GM21737 (cell line): Measurements from ENCODE around the gene ZNF816.
"Not testable (repeated sequence)": the region's sequence is repeated elsewhere in the genome, so short reads cannot be mapped to it uniquely, and the experiment has no call there.

Source experiments
- ATAC-seq: cut with Tn5 transposase; IDR thresholded peaks from one replicate; pipeline ENCODE4 v1.9.1; 2021; ENCODE audit warnings: mild to moderate bottlenecking, moderate library complexity; ENCODE audit not compliant: unreplicated experiment

ZNF816 gene

DNA sequence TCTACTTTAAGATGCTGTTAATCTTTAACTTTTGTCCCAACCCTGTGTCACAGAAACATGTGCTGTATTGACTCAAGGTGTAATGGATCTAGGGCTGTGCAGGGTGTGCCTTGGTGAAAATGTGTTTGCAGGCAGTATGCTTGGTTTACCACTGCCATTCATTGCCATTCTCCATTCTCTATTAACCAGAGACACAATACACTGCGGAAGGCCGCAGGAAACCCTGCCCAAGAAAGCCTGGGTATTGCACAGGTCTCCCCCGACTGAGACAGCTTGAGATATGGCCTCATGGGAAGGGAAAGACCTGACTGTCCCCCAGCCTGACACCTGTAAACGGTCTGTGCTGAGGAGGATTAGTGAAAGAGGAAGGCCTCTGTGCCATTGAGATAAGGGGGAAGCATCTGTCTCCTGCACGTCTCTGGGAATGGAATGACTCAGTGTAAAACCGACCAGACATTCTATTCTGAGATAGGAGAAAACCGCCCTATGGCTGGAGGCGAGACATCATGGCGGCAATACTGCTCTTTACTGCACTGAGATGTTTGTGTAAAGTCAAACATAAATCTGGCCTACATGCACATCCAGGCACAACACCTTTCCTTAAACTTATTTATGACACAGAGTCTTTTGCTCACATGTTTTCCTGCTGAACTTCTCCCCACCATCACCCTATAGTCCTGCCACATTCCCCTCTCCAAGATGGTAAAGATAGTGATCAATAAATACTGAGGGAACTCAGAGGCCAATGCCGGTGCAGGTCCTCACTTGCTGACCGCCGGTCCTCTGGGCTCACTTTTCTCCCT, 26.3 kb downstream of the ZNF816 start:
- ATAC-seq, result no peak

- no peak for ATAC-seq
Observed at GRCh38 chr19:52935434-52935833, 27.2 kb downstream of the ZNF816 start.

DNA sequence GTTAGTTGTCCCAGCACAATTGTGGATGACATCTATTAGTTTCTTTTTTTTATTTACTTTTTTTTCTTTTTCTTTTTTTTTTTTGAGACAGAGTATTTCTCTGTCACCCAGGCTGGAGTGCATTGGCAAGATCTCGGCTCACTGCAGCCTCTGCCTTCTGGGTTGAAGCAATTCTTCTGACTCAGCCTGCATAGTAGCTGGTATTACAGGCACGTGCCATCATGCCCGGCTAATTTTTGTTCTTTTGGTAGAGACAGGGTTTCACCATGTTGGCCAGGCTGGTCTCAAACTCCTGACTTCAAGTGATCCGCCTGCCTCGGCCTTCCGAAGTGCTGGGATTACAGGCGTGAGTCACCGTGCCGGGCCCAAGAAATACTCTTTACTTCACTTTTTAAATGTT, 38.0 kb downstream of the ZNF816 start:
- not testable (repeated sequence) for ATAC-seq

GRCh38 chr19:52923778-52924593, 38.7 kb downstream of the ZNF816 start:
- ATAC-seq, result no peak

GRCh38 chr19:52922841-52923777, 39.6 kb downstream of the ZNF816 start, which contains the start of gene ZNF888:
TSS of gene ZNF888 (minus strand) at chr19:52923428. CDS start at chr19:52917873, 5,555 bp downstream.
- ATAC-seq, result peak; percentile 96

DNA sequence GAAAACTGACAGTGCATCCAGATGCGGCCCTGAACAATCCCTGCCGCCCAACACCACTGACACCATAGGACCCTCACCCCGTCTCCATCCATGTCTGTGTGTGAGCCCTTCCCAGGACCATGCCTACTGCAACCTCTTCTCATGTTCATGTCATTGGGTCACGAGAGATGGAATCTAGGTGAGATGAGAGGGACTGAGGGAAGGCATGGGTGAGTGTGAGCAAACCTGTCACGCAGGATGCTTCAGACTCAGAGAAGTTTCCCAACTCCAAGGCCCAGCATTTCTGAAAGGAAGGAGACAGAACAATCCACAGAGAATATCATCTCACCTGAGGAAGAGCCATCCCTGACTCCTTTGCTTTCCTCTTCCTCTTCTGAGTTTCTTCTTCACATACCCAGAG, 45.1 kb downstream of the ZNF816 start:
- no peak for ATAC-seq

DNA sequence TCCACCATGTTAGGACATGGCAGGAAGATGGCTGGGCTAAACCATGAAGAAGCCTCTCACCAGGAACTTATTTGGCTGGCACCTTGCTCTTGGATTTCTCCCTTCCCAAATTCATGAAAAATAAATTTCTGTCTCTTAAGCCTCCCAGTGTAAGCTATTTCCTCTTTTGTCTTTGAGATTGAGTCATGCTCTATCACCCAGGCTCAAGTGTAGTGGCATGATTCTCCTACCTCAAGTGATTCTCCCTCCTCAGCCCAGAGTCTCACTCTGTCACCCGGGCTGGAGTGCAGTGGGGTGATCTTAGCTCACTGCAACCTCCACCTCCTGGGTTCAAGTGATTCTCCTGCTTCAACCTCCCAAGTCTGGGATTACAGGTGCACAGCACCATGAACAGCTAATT, 52.0 kb downstream of the ZNF816 start:
- no peak for ATAC-seq

DNA sequence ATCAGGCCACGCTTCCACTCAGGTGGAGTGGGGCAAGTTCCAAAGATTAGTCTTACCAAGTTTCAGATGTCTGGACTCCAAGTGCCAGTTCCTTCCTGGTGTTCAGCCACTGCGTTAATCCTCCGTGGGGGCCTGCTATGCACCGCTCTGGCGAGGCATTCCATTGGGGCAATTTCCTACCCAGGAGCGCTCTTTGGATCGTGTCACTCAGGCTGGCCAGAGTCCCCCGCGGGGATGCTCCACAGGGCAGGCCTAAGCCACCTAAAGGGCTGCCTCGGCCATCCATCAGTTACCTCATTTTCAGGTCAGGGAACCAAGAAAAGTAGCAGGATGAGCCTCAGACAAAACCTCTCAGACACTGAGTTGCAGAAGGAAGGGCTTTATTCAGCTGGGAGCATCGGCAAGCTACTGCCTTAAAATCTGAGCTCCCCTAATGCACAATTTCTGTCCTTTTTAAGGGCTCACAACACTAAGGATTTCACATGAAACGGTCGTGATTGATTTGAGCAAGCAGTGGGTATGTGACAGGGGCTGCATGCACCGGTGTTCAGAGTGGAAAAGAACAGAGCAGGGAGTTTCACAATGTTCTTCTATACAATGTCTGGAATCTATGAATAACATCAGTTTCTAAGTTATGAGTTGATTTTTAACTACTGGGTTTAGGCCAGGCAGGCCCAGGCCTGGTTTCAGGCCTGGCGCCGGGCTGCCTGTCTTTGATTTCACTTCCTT, 58.5 kb downstream of the ZNF816 start:
- not testable (repeated sequence) for ATAC-seq

DNA sequence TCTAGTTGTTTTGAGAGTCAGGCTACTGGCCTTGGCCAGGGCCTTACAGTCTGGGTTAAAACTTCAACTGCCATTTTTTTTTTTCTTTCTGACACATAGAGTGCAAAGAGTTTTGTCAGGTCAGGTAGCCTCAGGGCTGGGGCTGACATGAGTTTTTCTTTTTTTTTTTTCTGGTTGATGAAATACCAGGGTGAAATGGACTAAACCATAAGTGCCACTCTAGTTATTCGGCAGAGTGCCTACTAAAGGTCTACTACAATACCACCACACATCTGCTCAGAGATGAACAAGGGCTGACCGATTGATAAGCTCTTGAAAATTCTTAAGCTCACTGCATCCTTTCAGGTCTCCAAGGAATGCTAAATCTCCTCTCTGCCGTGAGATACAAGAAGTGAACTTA, 60.8 kb downstream of the ZNF816 start:
- ATAC-seq, result no peak
